GM19023 (cell line): Measurements from ENCODE around the gene MADCAM1.
A peak's percentile ranks its signal among the peaks of the same experiment; 100 is the strongest.

Experiments used
- ATAC-seq: cut with Tn5 transposase; IDR thresholded peaks from one replicate; pipeline ENCODE4 v1.9.1; 2021; ENCODE audit warnings: mild to moderate bottlenecking, moderate library complexity; ENCODE audit not compliant: unreplicated experiment

Gene MADCAM1

GRCh38 chr19:488505-489417 is 7.5 kb upstream of the MADCAM1 start:
- ATAC-seq, result peak; percentile 81

GRCh38 chr19:489418-490196 is 6.7 kb upstream of the MADCAM1 start:
- peak; percentile 7 for ATAC-seq

- no peak for ATAC-seq
Measured at GRCh38 chr19:491146-491741, 5.0 kb upstream of the MADCAM1 start.

- ATAC-seq, result no peak
Measured at GRCh38 chr19:492091-492531, 4.2 kb upstream of the MADCAM1 start.

- ATAC-seq, result no peak
Measured at GRCh38 chr19:493391-494170, 2.7 kb upstream of the MADCAM1 start.

- no peak for ATAC-seq
Measured at GRCh38 chr19:494171-495080, 1.9 kb upstream of the MADCAM1 start.

GRCh38 chr19:495081-495401 is 1.2 kb upstream of the MADCAM1 start:
- ATAC-seq, result no peak

- no peak for ATAC-seq
Measured at GRCh38 chr19:495402-496111, 729 bp upstream of the MADCAM1 start.

- no peak for ATAC-seq
Measured at GRCh38 chr19:496986-497385, 700 bp downstream of the MADCAM1 start.

- no peak for ATAC-seq
Measured at GRCh38 chr19:497491-497868, 1.2 kb downstream of the MADCAM1 start.

GRCh38 chr19:497869-498510 is 1.7 kb downstream of the MADCAM1 start:
- no peak for ATAC-seq

GRCh38 chr19:498511-498891 is 2.2 kb downstream of the MADCAM1 start:
- no peak for ATAC-seq

- no peak for ATAC-seq
Measured at GRCh38 chr19:498977-499623, 2.8 kb downstream of the MADCAM1 start.

- no peak for ATAC-seq
Measured at GRCh38 chr19:501646-502045, 5.4 kb downstream of the MADCAM1 start.

GRCh38 chr19:504616-505015 is 8.3 kb downstream of the MADCAM1 start:
- ATAC-seq, result no peak

GRCh38 chr19:506404-507285 is 10.4 kb downstream of the MADCAM1 start:
- ATAC-seq, result peak; percentile 77
